Smooth muscle cell (in vitro differentiated cells): Measurements from ENCODE around the gene SPINK14. TPM values are rescaled to one million over a fixed set of nuclear protein-coding genes. Genes with fewer than 3 reads are reported as not detected.

Source experiments
- DNase-seq: peaks from one replicate; lab custom pipeline; 2025; ENCODE audit not compliant: unreplicated experiment; lab: John Stamatoyannopoulos, UW
- H2AFZ ChIP-seq: fragments of 200-600 bp; sonication (generic); 2 replicates; pipeline ENCODE4 v1.6.0; 2016; ENCODE audit warnings: antibody characterized with exemption, low read depth, mild to moderate bottlenecking
- H3F3A ChIP-seq: fragments of 200-600 bp; sonication (generic); 2 replicates; pipeline ENCODE4 v1.6.0; 2017; ENCODE audit warnings: antibody characterized with exemption, low read depth
- H3K27ac ChIP-seq: fragments of 200-600 bp; sonication (generic); 2 replicates; pipeline ENCODE4 v1.5.1; 2016; ENCODE audit warnings: low read depth, mild to moderate bottlenecking
- H3K27me3 ChIP-seq: fragments of 200-600 bp; sonication (generic); 2 replicates; pipeline ENCODE4 v1.6.1; 2016; ENCODE audit warnings: low read depth, mild to moderate bottlenecking
- H3K36me3 ChIP-seq: fragments of 200-600 bp; sonication (generic); 2 replicates; pipeline ENCODE4 v1.5.1; 2016; ENCODE audit warnings: low read depth
- H3K4me1 ChIP-seq: fragments of 200-600 bp; sonication (generic); 2 replicates; pipeline ENCODE4 v1.5.1; 2016; ENCODE audit warnings: low read depth
- H3K4me2 ChIP-seq: fragments of 200-600 bp; sonication (generic); 2 replicates; pipeline ENCODE4 v1.6.0; 2016; ENCODE audit warnings: mild to moderate bottlenecking
- H3K4me3 ChIP-seq: fragments of 200-600 bp; sonication (generic); 2 replicates; pipeline ENCODE4 v1.5.1; 2016; ENCODE audit warnings: mild to moderate bottlenecking
- H3K79me2 ChIP-seq: fragments of 200-600 bp; sonication (generic); 2 replicates; pipeline ENCODE4 v1.6.0; 2016; ENCODE audit warnings: low read depth, mild to moderate bottlenecking
- H3K9ac ChIP-seq: fragments of 200-600 bp; sonication (generic); 2 replicates; pipeline ENCODE4 v1.6.0; 2016; ENCODE audit warnings: low read depth
- H3K9me3 ChIP-seq: fragments of 200-600 bp; sonication (generic); replicated peaks from 2 replicates; pipeline ENCODE4 v1.5.1; 2016; ENCODE audit warnings: low read depth
- H4K20me1 ChIP-seq: fragments of 200-600 bp; sonication (generic); 2 replicates; pipeline ENCODE4 v1.6.0; 2016; ENCODE audit warnings: low read depth
- CTCF ChIP-seq: fragments of 200-600 bp; sonication (generic); IDR thresholded peaks from 2 replicates; pipeline ENCODE4 v1.5.1; 2017; ENCODE audit warnings: borderline replicate concordance, mild to moderate bottlenecking, antibody characterized with exemption; ENCODE audit not compliant: insufficient read depth, poor library complexity, severe bottlenecking
- WGBS: methylation state at CpG from one replicate; pipeline ENCODE4 v1.1.7; 2016; ENCODE audit warnings: low lambda C conversion rate; 5-methylcytosine and 5-hydroxymethylcytosine counted together
- polyA plus RNA-seq: library from polyadenylated mRNA; unstranded; fragments of >200 nt; fragmentation: Nextera tagmentation; extraction: Ambion mirVana; gene quantifications from 2 replicates; pipeline ENCODE4 v1.2.1, GENCODE V29; 2016
- total RNA-seq: library from RNA; depleted of rRNA; stranded (reverse); fragments of >200 nt; gene quantifications from 2 replicates; pipeline ENCODE4 v1.2.3, GENCODE V29; 2014

The SPINK14 gene
- total and polyA plus RNA-seq, 2 experiments from 2014 or later = not detected

- Histone ChIP-seq H3K4me3 (no peak within 1 kb of the TSS), H3K9ac (peak within 1 kb of the TSS; percentile 27), H3K9me3 (no peaks in the 10 kb centered on the region), H3K4me2 (no peak within 1 kb of the TSS), H3K36me3 (no peaks in the 10 kb centered on the region), H3K4me1 (no peaks in the 10 kb centered on the region), H3K79me2 (no peaks in the 10 kb centered on the region), H2AFZ (no peak within 1 kb of the TSS), H3F3A (no peaks in the 10 kb centered on the region), H4K20me1 (no peaks in the 10 kb centered on the region), H3K27me3 (peaks cover 5% of the 10 kb centered on the region), H3K27ac (peak within 1 kb of the TSS; percentile 59)
- 78% methylated on average over 2 of the region's 2 CpGs for WGBS
- no peak for DNase-seq
- no peak for TF ChIP-seq CTCF
Observed at GRCh38 chr5:148202531-148203203, 34.3 kb downstream of the SPINK14 start, which contains the start of gene SPINK6. Gene SPINK6 (plus strand): TSS chr5:148203042. CDS start chr5:148203097, 55 bp downstream.

GRCh38 chr5:148205044-148205806 is 36.9 kb downstream of the SPINK14 start:
- Histone ChIP-seq H3K36me3 (no peaks in the 10 kb centered on the region), H3K4me1 (no peaks in the 10 kb centered on the region), H3K9ac (no peak overlapping the region), H3K79me2 (no peaks in the 10 kb centered on the region), H3K27me3 (no peaks in the 10 kb centered on the region), H2AFZ (no peak overlapping the region), H3F3A (no peaks in the 10 kb centered on the region), H4K20me1 (no peaks in the 10 kb centered on the region), H3K4me3 (no peak overlapping the region), H3K9me3 (no peaks in the 10 kb centered on the region), H3K4me2 (no peak overlapping the region), H3K27ac (no peak overlapping the region)
- WGBS = 86% methylated on average over 4 of the region's 4 CpGs
- TF ChIP-seq CTCF = no peak
- DNase-seq = no peak

GRCh38 chr5:148205865-148206264 is 37.5 kb downstream of the SPINK14 start:
- DNase-seq = no peak
- no peaks in the 10 kb centered on the region for H4K20me1 ChIP-seq
- no peak overlapping the region for H3K4me2 ChIP-seq
- no peaks in the 10 kb centered on the region for H3K9me3 ChIP-seq
- no peak for TF ChIP-seq CTCF
- no peak overlapping the region for H3K9ac ChIP-seq
- H3K36me3 ChIP-seq = no peaks in the 10 kb centered on the region
- H3F3A ChIP-seq = no peaks in the 10 kb centered on the region
- H3K4me3 ChIP-seq = no peak overlapping the region
- WGBS = 92% methylated on average over 1 of the region's 1 CpG
- no peaks in the 10 kb centered on the region for H3K4me1 ChIP-seq
- H3K79me2 ChIP-seq = no peaks in the 10 kb centered on the region
- H2AFZ ChIP-seq = no peak overlapping the region
- no peaks in the 10 kb centered on the region for H3K27me3 ChIP-seq
- no peak overlapping the region for H3K27ac ChIP-seq
